Upper lobe of left lung (tissue), 4 donors: Measurements from ENCODE around the gene NT5C.

Experiments
- CTCF ChIP-seq, 6 experiments: fragments of 450-650 bp in 4 of 6; fragments of 200-600 bp in 2 of 6; sonication (generic) in 2 of 6; IDR thresholded peaks; one replicate each; pipeline ENCODE4 v1.5.1; 2016 to 2019; ENCODE audit warnings: antibody characterized with exemption in 6 of 6
- EP300 ChIP-seq, 4 donors: sonication (generic); formaldehyde crosslinking; IDR thresholded peaks; one replicate each; pipeline ENCODE4 v1.5.1; 2017; ENCODE audit warnings: antibody characterized with exemption in 4 of 4, control low read depth in 2 of 4
- POLR2A ChIP-seq, 4 donors: fragments of 450-650 bp; IDR thresholded peaks; one replicate each; pipeline ENCODE4 v1.5.1; 2016 to 2017; ENCODE audit warnings: antibody characterized with exemption in 4 of 4, mild to moderate bottlenecking in 2 of 4
- POLR2AphosphoS5 ChIP-seq, 2 donors: sonication (generic); formaldehyde crosslinking; IDR thresholded peaks; one replicate each; pipeline ENCODE4 v1.5.1; 2017; ENCODE audit warnings: antibody characterized with exemption in 2 of 2

DNA sequence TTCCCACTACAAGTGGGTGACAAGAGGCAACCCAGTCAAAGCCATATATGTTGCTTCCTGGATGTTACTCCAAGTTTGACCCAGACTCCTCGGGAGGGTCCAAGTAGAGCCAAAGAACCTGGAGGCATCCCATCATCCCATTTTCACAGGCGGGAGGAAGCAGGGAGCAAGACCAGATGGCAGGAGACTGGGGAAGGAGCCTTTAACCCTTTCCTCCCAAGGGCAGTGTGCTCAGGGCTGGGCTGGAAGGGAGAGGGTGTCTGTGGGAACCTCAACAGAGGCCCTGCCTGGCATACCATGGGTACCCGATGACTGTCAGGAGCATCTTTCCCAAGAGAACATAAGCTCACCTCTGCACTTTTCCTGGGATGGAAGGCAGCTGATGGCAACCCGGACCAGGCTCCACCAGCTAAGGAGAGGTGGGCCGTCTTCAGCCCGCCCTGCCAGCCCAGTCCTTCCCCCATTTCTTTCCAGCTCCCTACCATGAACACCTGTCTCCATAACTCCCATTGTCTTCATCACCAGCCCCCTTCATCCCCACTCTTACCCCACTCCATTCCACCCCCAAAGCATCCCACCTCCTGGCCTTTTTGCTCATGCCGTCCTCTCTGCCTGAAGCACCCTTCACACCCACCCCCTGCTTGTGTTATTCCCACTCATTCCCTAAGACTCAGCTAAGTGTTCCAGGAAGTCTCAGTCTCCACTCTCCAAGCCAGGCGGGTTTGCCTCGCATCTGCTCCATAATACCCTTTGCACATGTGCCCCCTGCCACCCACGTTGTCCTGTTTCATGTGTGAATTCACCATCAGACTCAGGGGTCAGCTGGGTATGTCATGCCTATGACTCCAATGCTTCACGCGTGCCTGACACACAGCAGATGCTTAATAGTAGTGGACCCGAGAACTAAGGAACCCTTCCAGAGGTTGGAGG lies 49.7 kb downstream of the NT5C start:
- TF ChIP-seq CTCF (IDR thresholded peaks at IDR 0.05) = no peak
- no peak for TF ChIP-seq POLR2A (IDR thresholded peaks at IDR 0.05)
- TF ChIP-seq EP300 (IDR thresholded peaks at IDR 0.05) = no peak
- TF ChIP-seq POLR2AphosphoS5 (IDR thresholded peaks at IDR 0.05) = no peak
